ENCODE data around the gene ICOS. TPM values are rescaled to one million over a fixed set of nuclear protein-coding genes. Genes with fewer than 3 reads are reported as not detected.
"Not testable (repeated sequence)": the region's sequence is repeated elsewhere in the genome, so short reads cannot be mapped to it uniquely, and the experiment has no call there.

Gene ICOS
- polyA plus RNA-seq, 3 donors: not detected

DNA sequence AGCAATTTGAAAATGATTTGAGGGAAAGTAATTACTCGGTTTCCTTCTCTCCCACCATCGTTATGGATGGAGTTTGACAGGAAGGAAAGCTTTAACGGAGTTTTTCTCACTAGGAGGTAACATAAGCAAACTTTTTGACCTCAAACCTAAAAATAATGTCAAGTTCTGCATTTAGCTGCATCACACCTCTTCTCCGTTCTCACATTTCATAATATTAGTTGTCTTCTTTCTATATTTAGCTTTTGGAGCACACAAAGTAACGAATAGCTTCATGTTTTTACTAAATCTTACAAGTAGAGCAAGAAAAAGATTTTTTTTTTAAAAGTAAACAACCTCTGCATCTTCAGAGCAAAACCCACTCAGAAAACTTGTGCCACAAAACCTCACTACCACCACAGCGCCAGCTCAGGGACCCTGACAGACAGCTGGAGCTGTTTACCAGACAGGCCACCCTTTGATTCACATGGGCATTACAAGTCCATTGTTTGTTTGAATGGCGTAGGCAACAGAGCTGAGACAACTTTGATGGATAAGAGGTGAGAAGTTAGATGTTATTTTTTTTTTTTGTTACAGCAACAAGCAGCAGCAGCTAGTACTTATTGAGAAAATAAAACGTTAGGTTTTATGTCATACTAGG, 21.9 kb upstream of the ICOS start:
- DNase-seq (ENCODE audit: extremely low read depth in 1 of 11, low read depth in 9 of 11, low spot score in 4 of 11): no peak

DNA sequence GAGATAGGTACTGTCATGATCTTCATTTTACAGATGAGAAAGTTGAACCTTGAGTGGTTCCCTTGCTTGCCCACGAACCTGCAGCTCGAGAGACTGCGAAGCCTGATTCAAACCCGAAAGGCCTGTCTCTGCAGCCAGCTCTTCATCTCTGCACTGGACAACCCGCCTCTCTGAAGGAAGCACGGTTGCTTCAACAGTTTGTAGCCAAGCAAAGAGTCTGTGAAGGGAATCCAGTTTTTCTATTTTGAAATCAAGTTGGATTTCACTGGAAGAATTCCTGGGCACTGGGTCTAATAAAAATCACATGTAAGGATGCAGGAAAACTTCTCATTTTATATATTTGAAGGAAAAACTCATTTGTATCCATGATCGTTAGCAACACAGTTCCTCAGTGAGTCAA, 21.3 kb upstream of the ICOS start:
- no peak for DNase-seq (ENCODE audit: extremely low read depth in 1 of 11, low read depth in 9 of 11, low spot score in 4 of 11)

DNA sequence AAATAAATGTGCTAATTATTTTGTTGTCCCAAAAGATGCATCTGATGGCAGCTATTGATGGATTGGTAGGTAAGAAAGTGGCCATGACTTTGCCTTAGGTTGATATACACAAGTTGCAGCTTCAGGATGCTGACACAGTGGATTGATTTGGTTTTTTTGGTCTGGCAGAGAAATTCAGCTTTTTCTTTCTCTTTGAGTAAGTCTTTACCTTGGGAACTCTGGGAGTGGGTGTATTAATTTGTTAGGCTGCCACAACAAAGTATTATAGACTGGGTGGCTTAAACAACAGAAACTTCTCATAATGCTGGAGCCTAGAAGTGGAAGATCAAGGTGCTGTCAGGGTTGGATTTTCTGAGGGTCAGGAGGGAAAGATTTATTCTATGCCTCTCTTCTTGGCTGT, 19.8 kb upstream of the ICOS start:
- no peak for DNase-seq (ENCODE audit: extremely low read depth in 1 of 11, low read depth in 9 of 11, low spot score in 4 of 11)

DNA sequence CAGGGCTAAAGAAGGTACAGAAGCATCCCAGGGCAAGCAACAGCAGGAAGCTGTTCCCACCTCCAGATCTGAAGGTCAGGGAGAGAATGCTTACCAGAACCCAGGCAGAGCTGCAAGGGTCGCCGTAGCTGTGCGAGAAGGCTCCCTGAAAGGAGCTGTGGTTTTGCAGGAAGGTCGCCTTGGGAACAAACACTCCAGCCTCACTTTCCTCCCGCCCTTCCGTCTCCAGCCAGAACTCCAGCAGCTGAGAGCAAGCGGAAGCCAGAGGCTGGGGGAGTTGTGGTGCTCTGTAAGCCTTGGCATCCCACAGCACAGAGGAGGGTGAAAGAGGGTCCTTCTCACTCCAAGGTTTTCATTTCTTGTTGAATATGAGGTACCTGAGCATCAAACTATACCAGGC, 18.3 kb upstream of the ICOS start:
- peak in 5 of 11 donors; percentile 19 to 39 (median 33) for DNase-seq (ENCODE audit: extremely low read depth in 1 of 11, low read depth in 9 of 11, low spot score in 4 of 11)

DNA sequence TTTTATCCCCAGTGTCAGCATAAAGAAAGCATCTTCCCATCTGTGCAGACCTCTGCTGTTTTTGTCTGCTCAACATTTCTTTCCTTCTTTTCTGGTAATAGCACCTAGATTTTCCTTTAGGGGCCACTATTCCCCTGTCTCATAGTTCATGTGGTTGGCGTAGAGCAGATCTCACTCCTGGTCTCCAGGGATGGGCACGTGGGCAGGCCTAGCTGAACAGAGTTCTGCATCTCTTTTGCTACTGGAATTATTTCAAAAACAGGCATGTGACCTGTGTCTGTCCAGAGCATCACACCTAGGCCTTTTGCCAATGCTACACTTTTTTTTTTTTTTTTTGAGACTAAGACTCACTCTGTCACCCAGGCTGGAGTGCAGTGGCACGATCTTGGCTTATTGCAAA, 17.7 kb upstream of the ICOS start:
- DNase-seq (ENCODE audit: extremely low read depth in 1 of 11, low read depth in 9 of 11, low spot score in 4 of 11): no peak

DNA sequence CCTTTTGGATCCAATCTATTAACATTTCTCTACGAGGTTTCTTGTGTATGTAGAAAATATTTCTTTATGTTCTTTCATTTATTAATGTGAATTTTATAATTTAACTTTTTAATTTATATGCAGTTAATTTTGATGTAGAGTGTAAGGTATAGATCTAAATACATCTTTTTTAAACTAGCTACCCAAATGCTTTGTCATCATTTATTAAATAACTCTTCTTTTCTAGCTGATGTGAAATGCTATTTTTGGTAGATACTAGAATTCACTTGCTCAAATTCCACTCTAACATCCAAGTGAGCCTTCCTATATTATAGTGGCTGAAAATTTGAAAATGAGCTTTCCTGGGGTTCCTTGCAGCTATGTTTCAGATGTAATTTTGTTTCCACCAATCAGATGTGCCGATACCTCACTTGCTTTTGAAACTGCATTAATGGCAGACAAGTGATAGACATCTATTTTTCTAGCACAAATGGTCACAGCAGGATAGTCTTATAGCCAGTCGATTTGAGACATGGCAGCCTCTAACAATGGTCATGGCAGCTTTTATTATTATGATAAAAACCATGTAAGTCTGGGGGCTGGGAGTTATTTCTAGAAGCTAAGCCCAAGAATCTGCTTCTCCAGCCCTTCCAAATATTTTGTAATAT, 10.9 kb upstream of the ICOS start:
- no peak for DNase-seq (ENCODE audit: extremely low read depth in 1 of 11, low read depth in 9 of 11, low spot score in 4 of 11)

DNA sequence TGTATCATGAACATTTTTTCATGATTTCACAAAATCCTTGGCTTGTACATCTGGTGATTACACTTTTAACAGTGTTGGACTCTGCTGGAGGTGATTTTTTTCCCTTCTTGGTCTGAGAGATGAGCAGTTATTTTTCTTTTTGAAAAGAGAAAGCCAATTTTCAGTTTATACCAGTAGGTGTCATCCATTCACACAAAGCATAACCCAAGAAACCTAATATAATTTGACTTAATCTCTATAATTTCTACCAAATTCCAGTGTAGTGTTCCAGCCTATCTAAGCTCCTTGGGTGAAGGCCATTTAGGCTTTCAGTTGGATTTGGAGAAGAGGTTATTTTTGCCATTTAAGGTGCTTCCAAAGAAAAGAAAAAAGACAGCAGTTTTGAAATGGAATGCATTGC, 7.7 kb upstream of the ICOS start:
- DNase-seq (ENCODE audit: extremely low read depth in 1 of 11, low read depth in 9 of 11, low spot score in 4 of 11): no peak

DNA sequence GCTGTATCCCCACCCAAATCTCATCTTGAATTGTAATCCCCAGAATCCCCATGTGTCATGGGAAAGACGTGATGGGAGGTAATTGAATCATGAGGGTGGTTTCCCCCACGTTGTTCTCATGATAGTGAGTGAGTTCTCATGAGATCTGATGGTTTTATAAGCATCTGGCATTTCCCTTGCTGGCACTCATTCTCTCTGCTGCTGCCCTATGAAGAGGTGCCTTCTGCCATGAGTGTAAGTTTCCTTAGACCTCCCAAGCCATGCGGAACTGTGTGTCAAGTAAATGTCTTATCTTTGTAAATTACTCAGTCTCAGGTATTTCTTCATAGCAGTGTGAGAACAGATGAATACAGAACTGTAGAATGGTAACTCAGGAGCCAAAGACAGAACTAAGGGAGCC, 5.3 kb upstream of the ICOS start:
- DNase-seq (ENCODE audit: extremely low read depth in 1 of 11, low read depth in 9 of 11, low spot score in 4 of 11): not testable (repeated sequence)

DNA sequence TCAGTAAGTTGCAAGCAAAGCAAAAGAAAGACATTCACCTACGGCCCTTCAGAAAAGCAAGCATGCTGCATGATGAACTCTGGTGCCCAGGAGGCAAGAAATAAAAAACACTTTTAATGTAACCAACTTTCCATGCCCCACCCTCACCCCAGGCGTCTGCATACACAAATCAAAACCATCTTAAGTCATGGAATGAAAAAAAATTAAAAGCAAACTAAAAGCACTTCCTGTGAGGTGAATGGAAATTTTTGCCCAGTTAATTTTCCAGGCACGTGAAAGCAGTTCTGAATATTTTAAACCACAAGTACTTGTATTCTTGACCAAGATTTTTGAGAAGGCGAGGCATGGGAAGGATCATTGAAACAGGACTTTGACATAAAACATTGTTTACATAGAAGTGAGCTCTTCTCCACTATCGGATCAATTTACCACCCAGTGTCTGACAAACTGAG, 2.5 kb upstream of the ICOS start:
- no peak for DNase-seq (ENCODE audit: extremely low read depth in 1 of 11, low read depth in 9 of 11, low spot score in 4 of 11)

DNA sequence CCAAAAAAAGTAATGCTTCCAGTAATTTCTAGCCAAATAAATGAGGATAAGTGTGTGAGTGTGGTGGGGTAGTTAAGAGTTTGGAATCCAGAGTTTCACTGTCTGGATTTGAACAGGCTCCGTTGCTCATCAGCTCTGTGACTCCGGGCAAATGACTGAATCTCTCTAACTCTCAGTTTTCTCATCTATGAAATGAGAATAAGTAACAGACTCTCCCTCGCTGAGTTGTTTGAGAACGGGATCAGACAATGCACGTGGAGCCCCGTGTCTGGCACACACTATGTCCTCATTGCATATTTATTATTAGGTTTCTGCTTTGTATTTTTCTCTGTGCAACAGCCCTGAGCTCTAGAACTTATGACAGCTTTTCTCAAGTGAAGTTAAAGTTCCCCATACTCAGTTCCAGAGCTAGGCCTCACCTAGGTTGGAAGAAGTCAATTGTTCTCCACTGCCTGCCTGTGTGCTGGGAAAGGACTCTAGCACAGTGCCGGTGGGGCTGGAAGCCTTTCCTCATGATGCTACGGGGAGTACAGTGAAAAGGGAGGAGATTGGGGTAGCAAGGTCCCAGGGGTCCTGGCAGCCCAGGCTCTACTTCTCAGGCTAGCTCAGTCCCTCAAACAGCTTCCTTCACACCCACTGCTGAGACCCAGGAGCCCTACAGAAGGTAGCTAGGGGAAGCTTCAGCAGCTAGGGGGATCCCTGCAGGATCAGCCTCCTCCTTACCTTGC, 1.7 kb upstream of the ICOS start:
- no peak for DNase-seq (ENCODE audit: extremely low read depth in 1 of 11, low read depth in 9 of 11, low spot score in 4 of 11)

DNA sequence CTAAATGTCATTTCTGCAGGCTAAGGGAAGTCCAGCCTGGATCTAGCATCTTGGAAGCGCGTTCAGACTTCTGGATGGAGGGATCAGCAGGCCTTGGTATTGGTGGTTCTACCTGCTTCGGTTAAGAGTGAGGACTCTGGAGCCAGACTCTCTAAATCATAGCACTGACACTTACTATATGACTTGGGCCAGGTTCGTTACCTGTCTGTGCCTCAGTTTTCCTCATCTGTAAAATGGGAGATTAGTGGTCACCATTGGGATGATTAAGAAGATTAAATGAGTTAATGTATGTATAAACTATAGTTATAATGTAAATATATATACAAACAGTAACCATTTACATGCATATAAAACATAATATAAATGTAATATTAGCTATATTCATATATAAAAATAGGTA, 995 bp upstream of the ICOS start:
- no peak for DNase-seq (ENCODE audit: extremely low read depth in 1 of 11, low read depth in 9 of 11, low spot score in 4 of 11)

DNA sequence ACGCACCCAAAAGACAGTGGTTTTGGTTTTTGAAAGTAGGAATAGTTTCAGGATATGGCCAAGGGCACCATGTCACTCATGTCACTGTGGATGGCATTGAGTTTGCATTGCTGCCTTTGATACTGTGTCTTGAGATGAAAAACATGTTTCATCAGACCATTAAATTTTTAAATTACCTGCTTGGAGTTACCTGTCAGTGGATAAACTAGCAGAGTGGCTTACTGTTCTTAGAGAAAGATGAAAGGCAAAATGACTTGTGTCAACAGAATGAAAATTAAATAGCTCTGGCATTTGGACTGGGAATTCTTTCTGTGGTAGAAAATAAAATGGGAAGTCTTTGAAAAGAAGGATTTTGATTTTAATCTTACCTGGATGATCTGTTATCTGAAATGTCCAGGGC, 386 bp downstream of the ICOS start:
- no peak for DNase-seq (ENCODE audit: extremely low read depth in 1 of 11, low read depth in 9 of 11, low spot score in 4 of 11)

DNA sequence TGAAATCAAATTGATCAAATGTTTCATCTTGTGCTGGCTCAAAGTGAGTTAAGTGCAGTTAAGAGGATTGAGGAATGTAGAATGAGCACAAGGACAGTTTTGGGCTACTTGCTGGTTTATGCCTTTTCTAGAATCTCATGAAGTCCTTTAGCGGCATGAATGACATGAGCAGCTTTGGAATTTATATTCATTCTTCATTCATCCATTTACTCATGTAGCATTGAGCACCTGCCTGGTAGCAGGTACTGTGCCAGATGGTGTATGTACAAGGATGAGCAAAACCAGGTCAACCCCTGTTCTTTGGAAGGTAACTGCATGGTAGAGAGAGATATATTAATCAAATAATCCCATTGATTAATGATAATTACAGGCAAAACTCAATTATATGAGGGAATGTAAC, 1.2 kb downstream of the ICOS start:
- no peak for DNase-seq (ENCODE audit: extremely low read depth in 1 of 11, low read depth in 9 of 11, low spot score in 4 of 11)

DNA sequence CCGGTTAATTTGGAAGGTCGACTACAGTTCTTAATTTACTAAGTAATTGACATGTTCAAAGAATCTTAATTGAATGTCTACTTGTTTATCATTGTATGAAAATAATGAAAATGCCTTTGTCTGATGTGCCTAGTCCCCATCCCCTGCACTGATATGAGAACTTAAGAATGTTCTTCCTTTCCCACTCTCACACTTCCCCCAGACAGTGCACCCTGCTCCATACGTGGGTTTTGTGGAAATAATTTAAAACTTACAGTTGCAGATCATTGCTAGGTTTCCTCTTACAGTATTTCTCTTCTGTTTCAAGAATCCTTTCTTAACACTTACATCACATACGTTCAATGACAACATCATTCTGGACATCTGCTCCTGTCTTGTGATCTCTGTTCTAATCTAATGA, 3.5 kb downstream of the ICOS start:
- no peak for DNase-seq (ENCODE audit: extremely low read depth in 1 of 11, low read depth in 9 of 11, low spot score in 4 of 11)

DNA sequence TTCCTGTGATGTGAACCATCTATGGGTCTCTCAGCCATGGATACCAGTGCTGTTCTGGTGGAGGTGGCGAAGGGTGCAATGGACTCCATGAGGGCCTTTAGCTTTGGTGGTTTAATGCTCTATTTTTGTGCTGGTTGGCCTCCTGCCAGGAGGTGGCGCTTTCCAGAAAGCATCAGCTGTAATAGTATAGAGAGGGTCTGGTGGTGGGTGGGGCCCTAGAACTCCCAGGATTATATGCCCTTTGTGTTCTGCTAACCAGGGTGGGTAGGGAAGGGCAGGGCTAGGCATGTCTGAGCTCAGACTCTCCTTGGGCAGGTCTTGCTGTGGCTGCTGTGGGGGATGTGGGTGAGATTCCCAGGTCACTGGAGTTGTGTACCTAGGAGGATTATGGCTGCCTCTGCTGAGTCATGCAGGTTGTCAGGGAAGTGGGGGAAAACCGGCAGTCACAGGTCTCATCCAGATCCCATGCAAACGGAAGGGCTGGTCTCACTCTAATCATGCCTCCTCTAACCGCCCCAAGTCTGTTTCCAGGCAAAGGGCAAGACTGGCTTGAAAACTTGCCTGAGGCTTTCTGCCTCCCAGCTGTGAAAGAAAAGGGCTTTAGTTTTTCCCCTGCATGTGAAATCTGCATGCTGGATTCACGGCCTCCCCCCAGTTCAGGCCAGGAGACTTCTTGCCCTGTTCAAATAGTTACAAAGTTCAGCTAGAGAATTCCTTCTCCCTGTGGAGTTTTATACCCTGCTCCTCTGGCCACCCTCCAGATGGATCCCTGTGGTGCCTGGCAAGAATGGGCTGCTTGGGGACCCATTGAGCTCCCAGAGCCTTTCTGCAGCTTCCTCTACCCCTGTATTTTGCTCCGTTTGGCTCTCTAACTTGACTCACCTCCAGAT, 7.2 kb downstream of the ICOS start:
- DNase-seq (ENCODE audit: extremely low read depth in 1 of 11, low read depth in 9 of 11, low spot score in 4 of 11): not testable (repeated sequence)

DNA sequence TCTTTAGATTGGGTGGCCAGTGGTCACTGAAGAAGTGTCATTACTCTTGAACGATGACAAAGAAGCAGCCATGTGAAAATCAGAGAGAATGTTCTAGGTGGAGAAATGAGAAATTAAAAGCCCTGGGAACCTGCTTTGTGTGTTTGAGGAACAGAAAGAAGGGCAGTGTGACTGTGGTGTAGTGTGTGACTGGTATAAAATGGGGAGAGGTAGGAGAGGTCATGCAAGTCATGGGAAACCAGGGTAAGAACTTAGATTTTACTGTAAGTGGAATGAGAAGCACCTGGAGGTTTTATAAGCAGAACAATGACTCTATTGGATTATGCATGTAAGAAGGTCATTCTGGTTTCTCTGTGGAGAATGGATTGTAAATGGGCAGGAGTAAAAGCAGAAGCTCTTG, 12.2 kb downstream of the ICOS start:
- no peak for DNase-seq (ENCODE audit: extremely low read depth in 1 of 11, low read depth in 9 of 11, low spot score in 4 of 11)

DNA sequence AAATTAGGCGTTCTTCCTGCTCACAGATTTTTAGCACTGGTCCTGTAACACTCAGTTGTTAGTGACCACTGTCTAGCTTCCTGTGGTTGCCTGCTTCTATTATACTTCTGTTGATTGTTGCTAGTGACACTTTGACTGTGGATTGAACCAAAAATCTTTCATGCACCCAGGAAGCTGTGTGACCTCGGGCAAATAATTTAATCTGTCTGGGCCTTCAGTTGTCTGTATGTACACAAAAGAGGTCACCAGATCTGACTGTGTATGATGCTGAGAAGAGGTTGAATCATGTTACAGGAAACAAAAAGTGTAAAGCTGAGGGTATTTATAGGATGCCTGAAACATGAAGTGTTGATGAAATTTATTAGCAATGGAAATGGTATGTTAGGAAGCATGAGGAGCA, 12.7 kb downstream of the ICOS start:
- no peak for DNase-seq (ENCODE audit: extremely low read depth in 1 of 11, low read depth in 9 of 11, low spot score in 4 of 11)

DNA sequence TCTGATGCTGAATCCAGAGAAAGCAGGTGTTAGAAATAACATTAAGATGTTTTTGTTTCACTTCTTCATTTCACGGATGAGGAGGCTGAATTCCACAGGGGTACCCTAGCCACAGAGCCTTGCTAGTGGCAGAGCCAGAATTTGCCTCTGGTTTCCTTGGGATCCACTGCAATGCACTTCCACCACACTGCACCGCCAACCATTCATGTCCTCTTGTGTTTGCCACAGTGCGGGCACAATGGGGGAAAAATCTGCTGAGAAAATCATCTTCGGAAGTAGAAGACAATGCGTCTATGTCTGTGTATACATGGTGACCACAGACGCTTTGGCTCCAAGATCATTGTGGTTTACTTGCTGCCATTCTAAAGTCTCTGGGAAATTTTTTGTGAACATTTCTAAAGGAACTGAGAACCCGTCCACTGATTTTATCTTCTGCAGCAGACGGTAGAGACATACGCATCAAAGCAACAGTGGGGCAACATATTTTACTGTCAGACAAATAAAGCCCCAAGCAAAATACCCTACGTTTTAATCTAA, 14.9 kb downstream of the ICOS start:
- no peak for DNase-seq (ENCODE audit: extremely low read depth in 1 of 11, low read depth in 9 of 11, low spot score in 4 of 11)

DNA sequence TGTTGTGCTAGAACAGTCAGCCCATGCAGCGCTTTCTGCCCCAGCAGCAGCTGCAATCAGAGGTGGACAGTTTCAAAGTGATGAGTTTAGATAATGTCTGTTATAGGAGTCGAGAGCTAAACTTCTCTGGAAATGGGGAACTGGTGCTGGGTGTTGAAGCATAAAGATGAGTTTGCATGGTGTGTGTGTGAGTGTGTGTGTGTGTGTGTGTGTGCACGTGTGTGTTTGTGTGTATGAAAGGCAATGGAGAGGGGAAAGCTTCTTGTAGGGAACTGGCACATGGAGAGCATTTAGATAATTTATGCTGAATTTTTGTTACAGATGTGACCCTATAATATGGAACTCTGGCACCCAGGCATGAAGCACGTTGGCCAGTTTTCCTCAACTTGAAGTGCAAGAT, 22.7 kb downstream of the ICOS start:
- no peak for DNase-seq (ENCODE audit: extremely low read depth in 1 of 11, low read depth in 9 of 11, low spot score in 4 of 11)

Data from renal cortex interstitium (tissue), 11 donors.